ENCODE data around the gene CCDC97. TPM values are rescaled to one million over a fixed set of nuclear protein-coding genes. Genes with fewer than 3 reads are reported as not detected.
A peak's percentile ranks its signal among the peaks of the same experiment; 100 is the strongest.

Gene CCDC97
- polyA plus RNA-seq, 1 of the 3 experiments (the other 2 are of a cell fraction) = 9.6 TPM

GRCh38 chr19:41355035-41355434 lies 45.1 kb downstream of the CCDC97 start:
- Histone ChIP-seq H3F3A (replicated peaks; ENCODE audit: insufficient read depth) (peaks cover 9% of the 10 kb centered on the region), H3K36me3 (replicated peaks in 1 of 2; ENCODE audit: control insufficient read depth in 1 of 2, insufficient read depth in 2 of 2, low read length in 1 of 2) (no peaks in the 10 kb centered on the region), H2AFZ (ENCODE audit: low read depth) (no peak overlapping the region), H3K27ac (ENCODE audit: low read depth in 2 of 2, low read length in 1 of 2) (no peak overlapping the region), H3K9me2 (no peaks in the 10 kb centered on the region), H3K79me2 (ENCODE audit: insufficient read depth) (peaks cover 36% of the 10 kb centered on the region), H3K4me2 (no peak overlapping the region), H3K9me3 (no peaks in the 10 kb centered on the region), H3K27me3 (ENCODE audit: insufficient read depth) (no peaks in the 10 kb centered on the region), H3K4me1 (ENCODE audit: control insufficient read depth in 1 of 2, insufficient read depth in 2 of 2, low read depth in 1 of 2, low read length in 1 of 2) (peaks cover 0 to 34% of the 10 kb centered on the region in 2 experiments; a peak in 2 of 4 replicates), H4K20me1 (ENCODE audit: insufficient read depth) (peaks cover 32% of the 10 kb centered on the region), H3K4me3 (ENCODE audit: low read depth in 2 of 2, low read length in 1 of 2) (no peak overlapping the region), H3K9ac (no peak overlapping the region)
- WGBS (ENCODE audit: low lambda C conversion rate) = 100% methylated on average over 1 of the region's 1 CpG
- CTCF ChIA-PET = interaction anchor here (0.6 to 3.6 kb wide), 6 partner anchors 9 to 151 kb away, joined by 3 to 13 read pairs (median 5); partner anchors contain the start of genes B9D2, CCDC97 and HNRNPUL1
- no peak for DNase-seq
- TF ChIP-seq CTCF (IDR thresholded peaks at IDR 0.05) (no peak), RFX5 (IDR thresholded peaks at IDR 0.05; ENCODE audit: low read length) (no peak), GABPA (IDR thresholded peaks at IDR 0.05; ENCODE audit: low read depth) (no peak), TCF12 (IDR thresholded peaks at IDR 0.05) (no peak)
- TF ChIP-seq, protein P1, sequence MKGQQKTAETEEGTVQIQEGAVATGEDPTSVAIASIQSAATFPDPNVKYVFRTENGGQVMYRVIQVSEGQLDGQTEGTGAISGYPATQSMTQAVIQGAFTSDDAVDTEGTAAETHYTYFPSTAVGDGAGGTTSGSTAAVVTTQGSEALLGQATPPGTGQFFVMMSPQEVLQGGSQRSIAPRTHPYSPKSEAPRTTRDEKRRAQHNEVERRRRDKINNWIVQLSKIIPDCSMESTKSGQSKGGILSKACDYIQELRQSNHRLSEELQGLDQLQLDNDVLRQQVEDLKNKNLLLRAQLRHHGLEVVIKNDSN (IDR thresholded peaks at IDR 0.05; ENCODE audit: borderline replicate concordance, low read depth) = no peak
- POLR2A ChIA-PET = interaction anchor here (1.2 kb wide), 1 partner anchor 9 kb away, joined by 5 read pairs; the partner anchor contains the start of gene B9D2

GRCh38 chr19:41355802-41356201 lies 45.8 kb downstream of the CCDC97 start:
- Histone ChIP-seq H3K4me3 (ENCODE audit: low read depth in 2 of 2, low read length in 1 of 2) (no peak overlapping the region), H3K9me3 (no peaks in the 10 kb centered on the region), H3F3A (replicated peaks; ENCODE audit: insufficient read depth) (peaks cover 8% of the 10 kb centered on the region), H3K9me2 (no peaks in the 10 kb centered on the region), H3K27me3 (ENCODE audit: insufficient read depth) (no peaks in the 10 kb centered on the region), H3K36me3 (replicated peaks in 1 of 2; ENCODE audit: control insufficient read depth in 1 of 2, insufficient read depth in 2 of 2, low read length in 1 of 2) (no peaks in the 10 kb centered on the region), H3K27ac (ENCODE audit: low read depth in 2 of 2, low read length in 1 of 2) (no peak overlapping the region), H3K9ac (no peak overlapping the region), H3K4me1 (ENCODE audit: control insufficient read depth in 1 of 2, insufficient read depth in 2 of 2, low read depth in 1 of 2, low read length in 1 of 2) (peaks cover 0 to 34% of the 10 kb centered on the region in 2 experiments; a peak in 1 of 4 replicates), H2AFZ (ENCODE audit: low read depth) (no peak overlapping the region), H4K20me1 (ENCODE audit: insufficient read depth) (peaks cover 24% of the 10 kb centered on the region), H3K4me2 (no peak overlapping the region), H3K79me2 (ENCODE audit: insufficient read depth) (peaks cover 28% of the 10 kb centered on the region)
- 87% methylated on average over 3 of the region's 3 CpGs for WGBS (ENCODE audit: low lambda C conversion rate)
- DNase-seq = peak; percentile 10
- TF ChIP-seq NFIC (IDR thresholded peaks at IDR 0.05; ENCODE audit: borderline replicate concordance) (no peak), YY1 (IDR thresholded peaks at IDR 0.05; ENCODE audit: low read depth) (no peak), RCOR1 (IDR thresholded peaks at IDR 0.05; ENCODE audit: low read length) (no peak)
- POLR2A ChIA-PET = interaction anchor here (1.2 kb wide), 1 partner anchor 8 kb away, joined by 5 read pairs; the partner anchor contains the start of gene B9D2
- CTCF ChIA-PET = interaction anchor here (0.9 to 3.6 kb wide), 4 partner anchors 17 to 46 kb away, joined by 4 to 13 read pairs (median 8); partner anchors contain the start of gene CCDC97

All from SK-N-SH (cell line).